GM18507 (cell line): ENCODE results near the gene ANKRD62.

Source experiments
- DNase-seq: peaks from one replicate; pipeline ENCODE4 v3.0.0; 2011; ENCODE audit warnings: low read depth; ENCODE audit not compliant: insufficient read length; ENCODE audit errors: extremely low spot score
- FAIRE-seq: peaks from 2 replicates; lab custom pipeline; 2011; peaks lifted over from hg19 to GRCh38; lab: Jason Lieb, UNC

ANKRD62 gene

GRCh38 chr18:12093520-12094257 lies at the start of gene ANKRD62:
TSS of gene ANKRD62 (plus strand) at chr18:12093843. CDS start at chr18:12094018, 175 bp downstream.
- FAIRE-seq, result no peak
- no peak for DNase-seq

GRCh38 chr18:12044591-12044990 lies 49.1 kb upstream of the ANKRD62 start:
- DNase-seq (no peak), FAIRE-seq (no peak)

- DNase-seq (no peak), FAIRE-seq (no peak)
These were observed 47.4 kb upstream of the ANKRD62 start for GRCh38 chr18:12046046-12046750.

- DNase-seq (no peak), FAIRE-seq (no peak)
These were observed 46.8 kb upstream of the ANKRD62 start for GRCh38 chr18:12046751-12047335.

GRCh38 chr18:12048010-12048826 lies 45.4 kb upstream of the ANKRD62 start:
- FAIRE-seq, result no peak
- no peak for DNase-seq

DNA sequence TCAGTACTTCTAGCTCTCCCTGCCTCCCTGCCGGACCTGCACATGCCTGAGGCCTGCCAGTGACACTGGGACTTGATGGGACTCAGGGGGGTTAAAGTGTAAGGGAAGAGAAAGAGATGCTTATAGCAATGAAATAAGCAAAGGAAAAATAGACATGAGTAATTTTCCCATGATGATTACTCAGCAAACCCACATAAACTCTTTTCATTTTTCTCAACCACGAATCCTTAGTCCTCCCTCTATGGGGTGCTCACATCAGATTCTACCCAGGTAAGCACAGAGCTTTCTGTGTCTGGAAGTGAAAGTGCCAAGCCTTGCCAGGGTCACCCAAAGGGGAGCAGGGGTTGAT lies 44.8 kb upstream of the ANKRD62 start:
- no peak for FAIRE-seq
- no peak for DNase-seq

DNA sequence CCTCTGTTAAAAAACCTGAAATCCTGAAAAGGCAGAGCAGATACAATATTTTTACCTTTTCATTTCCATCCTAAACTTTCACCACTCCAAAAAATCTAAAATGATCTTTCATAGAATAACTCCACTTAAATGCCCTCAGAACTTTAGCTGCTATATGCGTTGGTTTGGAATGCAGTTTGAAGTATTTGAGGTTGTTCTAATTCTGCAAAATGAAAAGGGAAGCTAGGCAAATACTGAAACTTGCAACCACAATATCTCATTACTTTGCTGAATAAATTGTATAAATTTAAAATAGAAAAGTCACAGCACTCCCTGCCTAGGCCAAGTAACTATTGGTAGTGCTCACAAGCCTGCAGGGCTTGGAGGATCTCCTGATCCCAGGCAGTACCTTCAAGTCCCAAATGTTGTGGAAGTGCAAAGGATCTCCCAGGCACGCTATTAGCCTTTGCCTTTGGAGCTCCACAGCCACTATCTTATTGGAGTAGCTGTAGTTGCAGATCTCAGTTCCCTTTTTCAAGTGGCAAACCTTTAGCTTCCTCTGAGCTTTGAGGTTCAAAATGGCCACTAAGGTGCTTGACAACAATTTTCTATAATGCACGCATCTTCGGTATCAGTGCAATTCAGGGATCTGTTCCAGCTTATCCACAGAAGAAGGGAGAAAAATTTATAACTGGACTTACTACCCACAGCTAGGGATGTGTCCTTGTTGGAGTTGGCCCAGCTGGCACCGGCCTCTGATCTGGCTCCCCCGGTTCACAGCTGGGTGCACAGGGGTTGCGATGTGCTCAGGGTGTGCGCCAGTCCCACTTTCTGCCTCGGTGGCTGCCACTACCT lies 43.4 kb upstream of the ANKRD62 start:
- FAIRE-seq (peak; percentile 88), DNase-seq (no peak)

DNA sequence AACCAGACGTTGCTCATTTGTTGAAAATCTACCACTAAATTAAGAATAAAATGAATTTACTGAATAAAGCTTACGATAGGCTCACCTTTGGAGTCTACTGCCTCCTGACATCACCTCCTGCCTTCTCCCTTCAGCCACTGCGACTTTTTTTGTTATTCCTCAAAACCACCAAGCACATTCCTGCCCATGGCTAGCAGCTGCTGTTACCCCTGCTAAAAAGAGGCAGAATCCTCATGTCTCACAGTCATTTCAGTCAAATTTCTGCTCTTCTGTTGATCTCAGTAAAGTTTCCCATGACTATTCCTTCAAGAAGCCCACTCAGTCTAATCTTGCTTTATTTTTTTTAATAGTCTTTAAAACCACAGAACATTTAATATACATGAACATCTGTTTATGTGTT lies 40.8 kb upstream of the ANKRD62 start:
- DNase-seq (no peak), FAIRE-seq (no peak)

DNA sequence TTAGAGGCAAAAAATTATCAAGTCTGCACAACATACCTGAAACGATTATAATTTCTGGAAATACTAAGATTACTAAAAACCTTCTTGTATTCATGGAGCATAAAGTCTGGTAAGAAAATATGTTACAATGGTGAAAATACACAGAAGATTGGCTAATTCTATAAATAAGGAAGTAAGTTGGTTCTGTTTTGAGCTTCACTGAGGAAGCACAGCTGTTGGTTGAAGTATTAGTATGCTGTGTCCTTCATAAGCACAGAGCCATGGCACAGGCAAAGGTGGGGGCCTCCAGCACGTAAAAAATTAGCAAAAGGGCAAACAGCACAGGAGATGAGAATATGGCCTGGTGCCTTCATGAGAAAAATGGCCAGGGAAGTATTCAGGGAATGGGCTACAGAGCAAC lies 40.4 kb upstream of the ANKRD62 start:
- no peak for DNase-seq
- peak; percentile 87 for FAIRE-seq

DNA sequence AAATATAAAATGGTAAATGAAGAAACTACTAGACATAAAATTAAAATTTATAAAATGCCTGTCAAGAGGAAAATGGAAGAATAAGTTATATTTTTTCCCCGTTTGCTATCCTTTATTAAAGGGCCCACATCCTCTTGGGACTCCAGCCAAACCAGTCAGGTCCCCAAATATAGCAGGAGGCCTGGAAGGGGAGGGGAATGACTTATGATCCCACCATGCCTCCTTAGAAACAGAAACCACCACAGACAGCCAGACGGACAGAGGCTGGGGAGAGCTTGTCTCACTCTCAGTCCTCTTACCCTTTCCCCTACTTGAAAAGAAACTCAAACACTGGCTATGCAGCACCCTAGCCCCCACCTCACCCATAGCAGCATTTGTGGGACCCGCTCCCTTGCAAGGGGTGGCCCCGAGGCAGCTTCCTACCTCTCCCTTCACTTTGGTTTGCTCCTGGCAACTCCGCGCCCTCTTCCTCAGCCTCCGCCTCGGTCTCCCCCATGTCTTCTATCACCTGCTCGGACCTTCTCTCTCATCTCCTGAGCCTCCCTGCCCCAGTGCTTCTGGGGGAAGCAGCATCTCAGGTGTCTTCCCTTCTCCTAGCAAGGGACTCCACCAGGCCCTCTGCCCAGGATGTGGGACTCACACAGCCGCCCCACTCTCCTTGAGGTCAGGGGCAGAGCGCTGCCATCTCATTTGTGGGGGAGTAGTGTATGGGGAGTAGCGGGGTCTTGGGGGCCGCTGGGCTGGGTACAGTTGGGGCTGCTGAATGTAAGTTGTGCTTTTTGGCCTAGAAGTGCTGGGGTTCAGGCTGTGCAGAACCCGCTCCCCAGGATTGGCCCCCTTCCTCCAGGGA lies 37.4 kb upstream of the ANKRD62 start:
- FAIRE-seq, result no peak
- DNase-seq, result no peak

DNA sequence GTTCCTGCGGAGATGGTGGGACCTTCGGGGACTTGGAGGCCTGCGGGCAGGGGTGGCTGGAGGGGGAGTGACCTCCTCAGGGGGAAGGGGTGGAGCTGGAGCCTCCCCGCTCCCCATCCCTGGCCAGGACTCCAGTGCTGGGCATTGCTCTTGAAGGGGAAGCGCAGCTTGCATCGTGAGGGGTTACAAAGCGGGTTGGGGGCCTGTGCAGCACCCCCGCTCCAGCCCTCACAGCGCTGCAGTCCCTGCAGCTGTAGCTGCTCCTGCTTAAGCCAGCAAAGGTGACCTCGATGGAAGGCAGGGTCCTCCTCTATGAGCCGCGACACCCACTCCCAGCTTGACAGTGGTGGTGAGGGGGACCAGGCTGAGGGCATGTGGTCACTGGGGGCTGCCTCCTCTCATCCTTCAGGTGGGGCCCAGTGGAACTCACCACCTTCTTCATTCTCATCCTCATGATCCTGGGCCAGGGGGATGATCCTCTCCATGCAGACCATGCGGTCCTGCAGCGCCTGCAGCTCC lies 36.7 kb upstream of the ANKRD62 start:
- FAIRE-seq (no peak), DNase-seq (no peak)

DNA sequence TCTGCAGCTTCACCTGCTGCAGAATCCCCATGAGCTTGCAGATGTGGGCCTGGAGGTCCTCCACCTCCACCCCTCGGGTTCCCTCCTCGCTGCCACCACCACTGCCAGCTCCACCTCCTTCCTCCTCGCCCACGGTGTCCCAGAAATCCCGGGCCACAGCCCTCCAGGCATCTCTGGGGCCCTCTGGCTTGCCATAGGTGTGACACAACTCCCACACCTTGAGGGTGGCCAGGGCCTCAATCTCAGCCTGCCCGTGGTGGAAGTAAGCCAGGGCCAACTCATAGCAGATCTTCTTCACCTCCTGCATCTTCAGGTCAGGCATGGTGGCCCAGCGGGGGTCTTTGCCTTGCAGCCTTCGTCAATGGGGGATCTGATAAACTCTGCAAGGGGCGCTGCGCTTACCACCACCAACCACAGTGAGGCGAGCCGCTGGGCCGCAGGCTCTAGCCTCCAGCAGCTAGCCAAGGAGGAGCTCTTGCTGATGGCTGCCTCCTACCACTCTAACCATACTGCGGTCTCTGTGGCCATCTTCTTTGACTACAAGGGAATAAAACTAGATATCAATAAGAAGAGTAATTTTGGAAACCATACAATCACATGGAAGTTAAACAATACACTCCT lies 36.1 kb upstream of the ANKRD62 start:
- no peak for FAIRE-seq
- DNase-seq, result no peak

DNA sequence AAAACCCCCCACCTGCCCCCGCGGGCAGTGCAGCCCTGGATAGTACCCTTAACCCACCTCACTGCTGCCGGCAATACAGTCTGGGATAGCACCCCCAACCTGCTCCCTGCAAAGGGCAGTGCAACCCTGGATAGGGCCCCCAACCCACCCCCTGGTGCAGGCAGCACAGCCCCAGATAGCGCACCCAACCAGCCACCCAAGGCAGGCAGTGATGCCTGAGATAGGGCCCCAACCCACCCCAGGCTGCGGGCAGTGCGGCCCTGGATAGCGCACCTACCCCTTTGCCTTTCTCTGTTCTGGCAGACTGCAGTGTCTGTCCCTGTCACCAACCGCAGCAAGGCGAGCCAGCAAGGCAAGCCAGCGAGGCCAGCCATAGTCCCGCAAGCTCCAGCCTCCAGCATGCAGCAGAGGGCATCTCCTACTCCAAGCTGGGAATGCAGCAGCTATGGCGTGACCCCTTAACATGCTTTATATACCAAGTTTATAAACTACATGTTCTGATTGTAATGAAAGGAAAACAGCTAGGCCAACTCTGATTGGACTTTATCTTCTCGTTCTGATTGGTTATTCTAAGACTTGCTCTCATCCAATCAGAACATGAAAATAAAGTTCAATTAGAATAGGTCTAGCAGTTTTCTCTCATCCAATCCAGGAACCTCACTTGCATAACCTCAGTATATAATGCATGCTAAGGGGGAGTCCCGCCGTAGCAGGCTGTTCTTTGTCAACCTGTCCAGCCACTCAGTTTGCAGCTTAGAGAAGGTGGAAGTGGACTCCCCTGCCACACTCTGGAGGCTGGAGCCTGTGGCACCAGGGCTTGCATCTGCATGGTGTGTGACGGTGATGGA lies 34.1 kb upstream of the ANKRD62 start:
- FAIRE-seq, result no peak
- DNase-seq, result no peak

GRCh38 chr18:12060182-12060870 lies 33.3 kb upstream of the ANKRD62 start:
- DNase-seq (no peak), FAIRE-seq (no peak)

DNA sequence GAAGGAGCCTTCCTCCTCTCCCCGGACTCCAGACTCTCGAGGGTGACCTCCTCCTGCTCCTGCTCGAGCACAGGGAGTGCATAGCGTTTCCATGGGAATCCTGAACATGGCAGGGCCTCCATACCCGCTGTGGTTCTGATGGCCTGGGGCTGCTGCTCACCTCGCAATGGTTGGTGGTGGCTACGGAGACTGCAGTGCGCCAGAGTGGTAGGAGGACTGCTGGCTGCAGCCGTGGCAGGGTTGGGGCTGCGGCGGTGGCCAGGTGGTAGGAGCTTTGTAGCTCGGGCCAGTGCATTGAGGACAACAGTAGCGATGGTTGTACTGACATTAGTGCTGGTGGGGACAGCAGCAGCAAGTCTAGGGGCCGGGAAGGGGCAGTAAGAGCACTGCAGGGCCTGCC lies 32.0 kb upstream of the ANKRD62 start:
- FAIRE-seq (no peak), DNase-seq (no peak)

GRCh38 chr18:12062974-12063373 lies 30.7 kb upstream of the ANKRD62 start:
- no peak for DNase-seq
- FAIRE-seq, result no peak
